HEK293 (cell line): ENCODE measurements around the gene NNT.

Experiments used
- CTCF ChIP-seq: fragments of 450-650 bp; formaldehyde crosslinking; IDR thresholded peaks from 2 replicates; pipeline ENCODE4 v1.5.1; 2016; ENCODE audit warnings: missing biosample characterization, missing genetic modification characterization
- GLI4 ChIP-seq: fragments of 450-650 bp; formaldehyde crosslinking; IDR thresholded peaks from 2 replicates; pipeline ENCODE4 v1.5.1; 2016; ENCODE audit warnings: missing biosample characterization, missing genetic modification characterization
- OVOL3 ChIP-seq: fragments of 450-650 bp; formaldehyde crosslinking; IDR thresholded peaks from 2 replicates; pipeline ENCODE4 v1.5.1; 2016; ENCODE audit warnings: missing biosample characterization, missing genetic modification characterization
- YY1 ChIP-seq: fragments of 450-650 bp; formaldehyde crosslinking; IDR thresholded peaks from 2 replicates; pipeline ENCODE4 v1.5.1; 2018; ENCODE audit warnings: missing biosample characterization, missing genetic modification characterization
- ZBTB44 ChIP-seq: fragments of 450-650 bp; IDR thresholded peaks from 2 replicates; pipeline ENCODE4 v1.5.1; 2018; ENCODE audit warnings: missing biosample characterization, mild to moderate bottlenecking, missing genetic modification characterization
- ZFP37 ChIP-seq: fragments of 450-650 bp; formaldehyde crosslinking; IDR thresholded peaks from 2 replicates; pipeline ENCODE4 v1.5.1; 2016; ENCODE audit warnings: missing biosample characterization, missing genetic modification characterization
- ZNF184 ChIP-seq: fragments of 450-650 bp; IDR thresholded peaks from 2 replicates; pipeline ENCODE4 v1.5.1; 2018; ENCODE audit warnings: missing biosample characterization, mild to moderate bottlenecking, missing genetic modification characterization
- ZNF426 ChIP-seq: fragments of 450-650 bp; formaldehyde crosslinking; IDR thresholded peaks from 2 replicates; pipeline ENCODE4 v1.5.1; 2017; ENCODE audit warnings: missing biosample characterization, missing genetic modification characterization, mild to moderate bottlenecking, inconsistent platforms, moderate library complexity

DNA sequence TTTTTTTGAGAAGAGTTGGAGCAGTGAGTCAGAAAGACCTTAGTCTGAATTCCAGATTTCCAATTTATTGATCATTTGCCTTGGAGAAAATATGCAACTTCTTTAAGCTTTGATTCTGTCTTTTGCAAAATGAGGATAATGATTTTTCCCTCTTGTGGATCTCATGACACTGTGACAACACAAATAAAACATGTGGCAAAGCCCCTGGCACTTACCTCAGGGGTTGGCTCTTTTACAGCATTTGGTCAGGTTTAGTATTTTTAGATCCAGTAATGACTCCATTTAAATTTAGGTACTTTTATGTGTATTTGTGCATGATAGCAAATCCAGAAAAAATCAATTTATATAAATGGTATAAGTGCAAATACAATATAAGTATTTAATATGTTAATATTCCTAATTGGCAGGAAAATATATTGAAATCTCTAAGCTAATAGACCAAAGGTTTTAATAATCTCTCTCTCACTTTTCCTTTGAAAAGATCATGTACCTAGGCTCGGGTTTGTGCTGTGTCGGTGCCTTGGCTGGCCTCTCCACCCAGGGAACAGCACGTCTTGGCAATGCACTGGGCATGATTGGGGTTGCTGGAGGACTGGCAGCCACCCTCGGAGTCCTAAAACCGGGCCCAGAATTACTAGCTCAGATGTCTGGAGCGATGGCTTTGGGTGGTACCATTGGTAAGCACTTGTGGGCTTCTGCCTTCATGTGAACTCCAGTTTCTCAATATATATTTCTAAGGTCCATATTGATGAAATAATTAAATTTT lies 49.7 kb downstream of the NNT start:
- TF ChIP-seq ZNF426 (no peak), CTCF (tag by site-specific recombination) (no peak), ZBTB44 (tag by site-specific recombination) (no peak), OVOL3 (tag by site-specific recombination) (no peak), ZFP37 (tag by site-specific recombination) (no peak), GLI4 (tag by site-specific recombination) (no peak), ZNF184 (no peak), YY1 (no peak)
